Measurements from ENCODE around the gene RAB11B. TPM values are rescaled to one million over a fixed set of nuclear protein-coding genes. Genes with fewer than 3 reads are reported as not detected.

The RAB11B gene
- total and polyA plus RNA-seq, 2 of the 13 experiments (the other 11 are each of a cell fraction or from before 2014, with no cell fraction given), result 6.0 to 28.4 TPM

DNA sequence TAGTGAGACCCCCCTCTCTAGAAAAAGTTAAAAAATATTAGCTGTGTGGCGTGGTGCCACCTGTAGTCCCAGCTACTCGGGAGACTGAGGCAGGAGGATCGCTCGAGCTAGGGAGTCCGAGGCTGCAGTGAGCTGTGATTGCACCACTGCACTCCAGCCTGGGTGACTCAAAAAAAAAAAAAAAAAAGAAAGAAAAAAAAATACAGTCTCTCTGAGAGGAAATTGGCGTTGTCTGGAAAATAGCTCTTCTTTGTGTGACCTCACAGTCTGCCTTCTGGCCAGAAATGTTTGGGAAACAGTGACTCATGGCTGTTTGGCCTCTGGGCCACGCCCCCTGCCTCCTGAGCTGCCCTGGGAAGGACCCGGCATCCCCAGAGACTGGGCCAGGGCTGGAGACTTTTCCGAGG, 33.7 kb downstream of the RAB11B start (continued):
- TF ChIP-seq, protein P1, sequence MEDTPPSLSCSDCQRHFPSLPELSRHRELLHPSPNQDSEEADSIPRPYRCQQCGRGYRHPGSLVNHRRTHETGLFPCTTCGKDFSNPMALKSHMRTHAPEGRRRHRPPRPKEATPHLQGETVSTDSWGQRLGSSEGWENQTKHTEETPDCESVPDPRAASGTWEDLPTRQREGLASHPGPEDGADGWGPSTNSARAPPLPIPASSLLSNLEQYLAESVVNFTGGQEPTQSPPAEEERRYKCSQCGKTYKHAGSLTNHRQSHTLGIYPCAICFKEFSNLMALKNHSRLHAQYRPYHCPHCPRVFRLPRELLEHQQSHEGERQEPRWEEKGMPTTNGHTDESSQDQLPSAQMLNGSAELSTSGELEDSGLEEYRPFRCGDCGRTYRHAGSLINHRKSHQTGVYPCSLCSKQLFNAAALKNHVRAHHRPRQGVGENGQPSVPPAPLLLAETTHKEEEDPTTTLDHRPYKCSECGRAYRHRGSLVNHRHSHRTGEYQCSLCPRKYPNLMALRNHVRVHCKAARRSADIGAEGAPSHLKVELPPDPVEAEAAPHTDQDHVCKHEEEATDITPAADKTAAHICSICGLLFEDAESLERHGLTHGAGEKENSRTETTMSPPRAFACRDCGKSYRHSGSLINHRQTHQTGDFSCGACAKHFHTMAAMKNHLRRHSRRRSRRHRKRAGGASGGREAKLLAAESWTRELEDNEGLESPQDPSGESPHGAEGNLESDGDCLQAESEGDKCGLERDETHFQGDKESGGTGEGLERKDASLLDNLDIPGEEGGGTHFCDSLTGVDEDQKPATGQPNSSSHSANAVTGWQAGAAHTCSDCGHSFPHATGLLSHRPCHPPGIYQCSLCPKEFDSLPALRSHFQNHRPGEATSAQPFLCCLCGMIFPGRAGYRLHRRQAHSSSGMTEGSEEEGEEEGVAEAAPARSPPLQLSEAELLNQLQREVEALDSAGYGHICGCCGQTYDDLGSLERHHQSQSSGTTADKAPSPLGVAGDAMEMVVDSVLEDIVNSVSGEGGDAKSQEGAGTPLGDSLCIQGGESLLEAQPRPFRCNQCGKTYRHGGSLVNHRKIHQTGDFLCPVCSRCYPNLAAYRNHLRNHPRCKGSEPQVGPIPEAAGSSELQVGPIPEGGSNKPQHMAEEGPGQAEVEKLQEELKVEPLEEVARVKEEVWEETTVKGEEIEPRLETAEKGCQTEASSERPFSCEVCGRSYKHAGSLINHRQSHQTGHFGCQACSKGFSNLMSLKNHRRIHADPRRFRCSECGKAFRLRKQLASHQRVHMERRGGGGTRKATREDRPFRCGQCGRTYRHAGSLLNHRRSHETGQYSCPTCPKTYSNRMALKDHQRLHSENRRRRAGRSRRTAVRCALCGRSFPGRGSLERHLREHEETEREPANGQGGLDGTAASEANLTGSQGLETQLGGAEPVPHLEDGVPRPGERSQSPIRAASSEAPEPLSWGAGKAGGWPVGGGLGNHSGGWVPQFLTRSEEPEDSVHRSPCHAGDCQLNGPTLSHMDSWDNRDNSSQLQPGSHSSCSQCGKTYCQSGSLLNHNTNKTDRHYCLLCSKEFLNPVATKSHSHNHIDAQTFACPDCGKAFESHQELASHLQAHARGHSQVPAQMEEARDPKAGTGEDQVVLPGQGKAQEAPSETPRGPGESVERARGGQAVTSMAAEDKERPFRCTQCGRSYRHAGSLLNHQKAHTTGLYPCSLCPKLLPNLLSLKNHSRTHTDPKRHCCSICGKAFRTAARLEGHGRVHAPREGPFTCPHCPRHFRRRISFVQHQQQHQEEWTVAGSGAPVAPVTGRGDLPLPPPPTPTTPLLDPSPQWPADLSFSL (CRISPR knock-in tag; IDR thresholded peaks at IDR 0.05), result no peak
- peak; percentile 77 for TF ChIP-seq JUND (CRISPR knock-in tag; IDR thresholded peaks at IDR 0.05)
- TF ChIP-seq RXRB (CRISPR knock-in tag; IDR thresholded peaks at IDR 0.05; ENCODE audit: borderline replicate concordance), result peak; percentile 48
- TF ChIP-seq, protein P2, sequence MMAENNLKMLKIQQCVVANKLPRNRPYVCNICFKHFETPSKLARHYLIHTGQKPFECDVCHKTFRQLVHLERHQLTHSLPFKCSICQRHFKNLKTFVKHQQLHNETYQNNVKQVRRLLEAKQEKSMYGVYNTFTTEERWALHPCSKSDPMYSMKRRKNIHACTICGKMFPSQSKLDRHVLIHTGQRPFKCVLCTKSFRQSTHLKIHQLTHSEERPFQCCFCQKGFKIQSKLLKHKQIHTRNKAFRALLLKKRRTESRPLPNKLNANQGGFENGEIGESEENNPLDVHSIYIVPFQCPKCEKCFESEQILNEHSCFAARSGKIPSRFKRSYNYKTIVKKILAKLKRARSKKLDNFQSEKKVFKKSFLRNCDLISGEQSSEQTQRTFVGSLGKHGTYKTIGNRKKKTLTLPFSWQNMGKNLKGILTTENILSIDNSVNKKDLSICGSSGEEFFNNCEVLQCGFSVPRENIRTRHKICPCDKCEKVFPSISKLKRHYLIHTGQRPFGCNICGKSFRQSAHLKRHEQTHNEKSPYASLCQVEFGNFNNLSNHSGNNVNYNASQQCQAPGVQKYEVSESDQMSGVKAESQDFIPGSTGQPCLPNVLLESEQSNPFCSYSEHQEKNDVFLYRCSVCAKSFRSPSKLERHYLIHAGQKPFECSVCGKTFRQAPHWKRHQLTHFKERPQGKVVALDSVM (CRISPR knock-in tag; IDR thresholded peaks at IDR 0.05), result peak; percentile 98
- TF ChIP-seq ZNF782 (CRISPR knock-in tag; IDR thresholded peaks at IDR 0.05; ENCODE audit: borderline replicate concordance), result no peak
- no peak for TF ChIP-seq TAF15 (IDR thresholded peaks at IDR 0.05; ENCODE audit: low read depth, low read length, poor library complexity, severe bottlenecking)
- TF ChIP-seq POGZ (CRISPR knock-in tag; IDR thresholded peaks at IDR 0.05), result no peak
- TF ChIP-seq ZNF746 (CRISPR knock-in tag; IDR thresholded peaks at IDR 0.05), result no peak
- no peak for TF ChIP-seq ZNF567 (CRISPR knock-in tag; IDR thresholded peaks at IDR 0.05; ENCODE audit: borderline replicate concordance)
- peak; percentile 25; the same call in 1 of the 2 replicates for TF ChIP-seq SMAD1 (CRISPR knock-in tag; IDR thresholded peaks at IDR 0.05; ENCODE audit: borderline replicate concordance, low read depth)
- no peak for TF ChIP-seq ZFAT (CRISPR knock-in tag; conservative IDR thresholded peaks at IDR 0.05)
- no peak for TF ChIP-seq PLRG1 (conservative IDR thresholded peaks at IDR 0.05)
- TF ChIP-seq PAX8 (CRISPR knock-in tag; IDR thresholded peaks at IDR 0.05; ENCODE audit: borderline replicate concordance), result no peak
- TF ChIP-seq, protein P3, sequence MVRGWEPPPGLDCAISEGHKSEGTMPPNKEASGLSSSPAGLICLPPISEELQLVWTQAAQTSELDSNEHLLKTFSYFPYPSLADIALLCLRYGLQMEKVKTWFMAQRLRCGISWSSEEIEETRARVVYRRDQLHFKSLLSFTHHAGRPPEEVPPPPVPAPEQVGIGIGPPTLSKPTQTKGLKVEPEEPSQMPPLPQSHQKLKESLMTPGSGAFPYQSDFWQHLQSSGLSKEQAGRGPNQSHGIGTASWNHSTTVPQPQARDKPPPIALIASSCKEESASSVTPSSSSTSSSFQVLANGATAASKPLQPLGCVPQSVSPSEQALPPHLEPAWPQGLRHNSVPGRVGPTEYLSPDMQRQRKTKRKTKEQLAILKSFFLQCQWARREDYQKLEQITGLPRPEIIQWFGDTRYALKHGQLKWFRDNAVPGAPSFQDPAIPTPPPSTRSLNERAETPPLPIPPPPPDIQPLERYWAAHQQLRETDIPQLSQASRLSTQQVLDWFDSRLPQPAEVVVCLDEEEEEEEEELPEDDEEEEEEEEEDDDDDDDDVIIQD (CRISPR knock-in tag; IDR thresholded peaks at IDR 0.05; ENCODE audit: low read depth), result no peak
